Measurements from ENCODE around the gene AGXT2. TPM values are rescaled to one million over a fixed set of nuclear protein-coding genes. Genes with fewer than 3 reads are reported as not detected.
"Not testable (repeated sequence)": the region's sequence is repeated elsewhere in the genome, so short reads cannot be mapped to it uniquely, and the experiment has no call there.

Gene AGXT2
- total RNA-seq, 3 donors from 2014 or later (not counting 1 experiment from before 2014, with no cell fraction given): not detected

DNA sequence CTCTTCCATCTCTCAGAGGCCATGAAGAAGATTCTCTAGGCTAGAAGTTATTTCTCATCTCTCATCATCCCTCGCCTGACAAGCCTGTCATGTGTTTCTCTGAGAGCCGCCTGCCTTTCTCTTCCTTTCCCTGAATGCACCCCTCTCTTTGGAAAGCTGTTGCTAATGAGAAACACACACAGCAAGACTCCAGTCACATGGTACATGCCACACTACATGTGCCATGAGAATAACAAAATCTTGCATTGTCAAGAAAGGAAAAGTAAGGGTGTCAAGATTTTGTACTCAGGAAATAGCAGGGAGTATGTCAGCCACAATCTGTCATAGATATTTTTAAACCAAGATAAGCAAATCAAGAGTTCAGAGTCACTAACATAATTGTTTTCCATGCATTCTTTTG lies 8.9 kb downstream of the AGXT2 start:
- DNase-seq (no peak), ATAC-seq (no peak)
- intact Hi-C loops (cut with micrococcal nuclease): no loop called here
- Histone ChIP-seq H3K9me3 (ENCODE audit: control insufficient read depth, insufficient read depth, low read length) (no peaks in the 10 kb centered on the region), H3K4me3 (ENCODE audit: low read length) (no peak overlapping the region), H3K4me1 (ENCODE audit: control insufficient read depth, insufficient read depth, low read length) (no peaks in the 10 kb centered on the region), H3K27me3 (ENCODE audit: control insufficient read depth, insufficient read depth, low read length) (no peaks in the 10 kb centered on the region), H3K27ac (ENCODE audit: low read length) (no peak overlapping the region), H3K36me3 (ENCODE audit: control insufficient read depth, insufficient read depth, low read length) (no peaks in the 10 kb centered on the region)
- WGBS (ENCODE audit: insufficient coverage): 74% methylated on average over 2 of the region's 2 CpGs
- H3K4me1 Mint-ChIP-seq: no peaks in the 10 kb centered on the region
- TF ChIP-seq, protein P1, sequence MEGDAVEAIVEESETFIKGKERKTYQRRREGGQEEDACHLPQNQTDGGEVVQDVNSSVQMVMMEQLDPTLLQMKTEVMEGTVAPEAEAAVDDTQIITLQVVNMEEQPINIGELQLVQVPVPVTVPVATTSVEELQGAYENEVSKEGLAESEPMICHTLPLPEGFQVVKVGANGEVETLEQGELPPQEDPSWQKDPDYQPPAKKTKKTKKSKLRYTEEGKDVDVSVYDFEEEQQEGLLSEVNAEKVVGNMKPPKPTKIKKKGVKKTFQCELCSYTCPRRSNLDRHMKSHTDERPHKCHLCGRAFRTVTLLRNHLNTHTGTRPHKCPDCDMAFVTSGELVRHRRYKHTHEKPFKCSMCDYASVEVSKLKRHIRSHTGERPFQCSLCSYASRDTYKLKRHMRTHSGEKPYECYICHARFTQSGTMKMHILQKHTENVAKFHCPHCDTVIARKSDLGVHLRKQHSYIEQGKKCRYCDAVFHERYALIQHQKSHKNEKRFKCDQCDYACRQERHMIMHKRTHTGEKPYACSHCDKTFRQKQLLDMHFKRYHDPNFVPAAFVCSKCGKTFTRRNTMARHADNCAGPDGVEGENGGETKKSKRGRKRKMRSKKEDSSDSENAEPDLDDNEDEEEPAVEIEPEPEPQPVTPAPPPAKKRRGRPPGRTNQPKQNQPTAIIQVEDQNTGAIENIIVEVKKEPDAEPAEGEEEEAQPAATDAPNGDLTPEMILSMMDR (IDR thresholded peaks at IDR 0.05): no peak
- peaks cover 2 to 9% of the 10 kb centered on the region in 2 donors for H3K27me3 Mint-ChIP-seq (ENCODE audit: low read depth in 2 of 2)
- no peak overlapping the region for H3K4me3 Mint-ChIP-seq
- H3K9me3 Mint-ChIP-seq: no peaks in the 10 kb centered on the region
- H3K36me3 Mint-ChIP-seq: no peaks in the 10 kb centered on the region
- H3K27ac Mint-ChIP-seq: no peak overlapping the region

DNA sequence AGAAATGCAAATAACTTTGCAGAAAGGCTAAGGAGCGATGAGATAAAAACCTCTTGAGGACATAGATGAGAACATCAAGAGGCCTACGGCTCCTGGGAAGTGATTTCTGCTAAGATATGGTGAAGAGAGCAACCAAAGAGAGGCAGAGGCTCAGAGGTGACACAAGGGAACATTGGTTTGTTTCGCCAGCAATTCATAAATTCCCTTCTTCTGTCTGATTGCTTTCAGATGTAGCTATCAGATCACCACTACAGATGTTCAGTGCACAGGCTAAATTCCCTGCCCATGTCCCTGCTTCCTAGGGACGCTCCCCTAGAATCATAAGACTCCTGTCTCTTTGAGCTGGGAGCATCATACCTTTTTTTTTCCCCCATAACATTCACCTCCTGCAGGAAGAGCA lies 11.2 kb downstream of the AGXT2 start:
- H3K9me3 ChIP-seq (ENCODE audit: control insufficient read depth, insufficient read depth, low read length): no peaks in the 10 kb centered on the region

DNA sequence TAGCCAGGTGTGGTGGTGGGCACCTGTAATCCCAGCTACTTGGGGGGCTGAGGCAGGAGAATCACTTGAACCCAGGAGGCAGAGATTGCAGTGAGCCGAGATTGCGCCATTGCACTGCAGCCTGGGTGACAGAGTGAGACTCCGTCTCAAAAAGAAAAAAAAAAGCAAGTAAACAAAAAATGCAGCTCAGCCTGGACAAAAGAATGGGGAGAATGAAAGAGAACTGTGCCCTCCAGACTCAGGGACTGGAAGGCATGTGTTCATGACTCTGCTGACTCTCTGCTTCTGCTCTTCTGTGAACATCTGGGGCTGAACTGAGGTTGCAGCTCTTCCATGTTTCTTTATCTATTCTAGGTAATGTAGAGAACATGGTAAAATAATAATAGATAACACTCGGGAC lies 11.8 kb downstream of the AGXT2 start:
- H3K9me3 Mint-ChIP-seq; H3K27me3 Mint-ChIP-seq (ENCODE audit: low read depth in 2 of 2); H3K9me3 ChIP-seq (ENCODE audit: control insufficient read depth, insufficient read depth, low read length); H3K27ac ChIP-seq (ENCODE audit: low read length); H3K4me3 Mint-ChIP-seq; H3K27ac Mint-ChIP-seq; H3K27me3 ChIP-seq (ENCODE audit: control insufficient read depth, insufficient read depth, low read length); H3K36me3 Mint-ChIP-seq; intact Hi-C loops (cut with micrococcal nuclease); H3K36me3 ChIP-seq (ENCODE audit: control insufficient read depth, insufficient read depth, low read length); ATAC-seq; H3K4me1 ChIP-seq (ENCODE audit: control insufficient read depth, insufficient read depth, low read length); H3K4me3 ChIP-seq (ENCODE audit: low read length); H3K4me1 Mint-ChIP-seq; DNase-seq: not testable (repeated sequence)
- WGBS (ENCODE audit: insufficient coverage): 87% methylated on average over 4 of the region's 4 CpGs

More for the DNA sequence above, 11.2 kb downstream of the AGXT2 start:
- Histone ChIP-seq H3K4me3 (ENCODE audit: low read length) (no peak overlapping the region), H3K4me1 (ENCODE audit: control insufficient read depth, insufficient read depth, low read length) (no peaks in the 10 kb centered on the region), H3K27ac (ENCODE audit: low read length) (no peak overlapping the region), H3K36me3 (ENCODE audit: control insufficient read depth, insufficient read depth, low read length) (no peaks in the 10 kb centered on the region), H3K27me3 (ENCODE audit: control insufficient read depth, insufficient read depth, low read length) (no peaks in the 10 kb centered on the region)
- TF ChIP-seq, protein P1 (IDR thresholded peaks at IDR 0.05): no peak
- H3K4me1 Mint-ChIP-seq: no peaks in the 10 kb centered on the region
- no peak for ATAC-seq
- H3K9me3 Mint-ChIP-seq: no peaks in the 10 kb centered on the region
- WGBS (ENCODE audit: insufficient coverage): 79% methylated on average over 4 of the region's 4 CpGs
- DNase-seq: no peak
- no peak overlapping the region for H3K4me3 Mint-ChIP-seq
- intact Hi-C loops (cut with micrococcal nuclease): no loop called here
- no peak overlapping the region for H3K27ac Mint-ChIP-seq
- H3K27me3 Mint-ChIP-seq (ENCODE audit: low read depth in 2 of 2): peaks cover 3 to 9% of the 10 kb centered on the region in 2 donors
- H3K36me3 Mint-ChIP-seq: no peaks in the 10 kb centered on the region

DNA sequence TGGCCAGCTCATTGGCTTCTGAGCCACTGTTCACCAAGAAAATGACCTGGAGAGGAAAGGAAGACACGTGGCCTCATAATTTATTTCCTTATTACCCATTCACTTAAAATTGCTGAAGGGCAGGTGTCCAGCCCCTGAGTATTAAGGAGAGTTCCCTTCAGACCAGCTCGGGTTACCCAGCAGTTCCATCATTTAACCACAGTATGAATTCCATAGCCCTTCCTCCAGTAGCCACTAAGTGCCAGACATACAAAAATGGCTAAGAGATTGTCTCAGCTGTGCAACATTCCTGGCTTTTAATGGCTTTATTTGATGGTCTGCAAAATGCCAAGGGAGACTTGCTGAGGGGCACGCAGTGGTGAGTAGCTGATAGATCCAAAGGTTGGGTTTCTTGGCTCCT lies 12.5 kb downstream of the AGXT2 start:
- 79% methylated on average over 2 of the region's 3 CpGs for WGBS (ENCODE audit: insufficient coverage)

More for the DNA sequence above, 12.5 kb downstream of the AGXT2 start:
- H3K27me3 Mint-ChIP-seq (ENCODE audit: low read depth in 2 of 2): peaks cover 7 to 9% of the 10 kb centered on the region in 2 donors
- no peaks in the 10 kb centered on the region for H3K4me1 ChIP-seq (ENCODE audit: control insufficient read depth, insufficient read depth, low read length)
- intact Hi-C loops (cut with micrococcal nuclease): no loop called here
- no peaks in the 10 kb centered on the region for H3K27me3 ChIP-seq (ENCODE audit: control insufficient read depth, insufficient read depth, low read length)
- H3K36me3 Mint-ChIP-seq: no peaks in the 10 kb centered on the region
- no peak overlapping the region for H3K27ac Mint-ChIP-seq
- TF ChIP-seq, protein P1 (IDR thresholded peaks at IDR 0.05): no peak
- H3K4me1 Mint-ChIP-seq: no peaks in the 10 kb centered on the region
- DNase-seq (no peak), ATAC-seq (no peak)
- no peaks in the 10 kb centered on the region for H3K36me3 ChIP-seq (ENCODE audit: control insufficient read depth, insufficient read depth, low read length)
- no peak overlapping the region for H3K27ac ChIP-seq (ENCODE audit: low read length)
- no peak overlapping the region for H3K4me3 ChIP-seq (ENCODE audit: low read length)
- no peak overlapping the region for H3K4me3 Mint-ChIP-seq
- H3K9me3 Mint-ChIP-seq: no peaks in the 10 kb centered on the region
- no peaks in the 10 kb centered on the region for H3K9me3 ChIP-seq (ENCODE audit: control insufficient read depth, insufficient read depth, low read length)
